Erythroblast (primary cell): ENCODE data around the gene NOBOX.

Experiments
- GATA1 ChIP-seq: IDR thresholded peaks from 2 replicates; pipeline ENCODE4 v1.6.1; 2011; ENCODE audit warnings: low read depth, mild to moderate bottlenecking, control low read depth, low read length, moderate library complexity
- POLR2A ChIP-seq: IDR thresholded peaks from 2 replicates; pipeline ENCODE4 v1.6.1; 2011; ENCODE audit warnings: mild to moderate bottlenecking, low read length

- TF ChIP-seq POLR2A (no peak), GATA1 (no peak)
Observed at GRCh38 chr7:144391823-144392255, 11.7 kb downstream of the NOBOX start.
